Stimulated activated naive CD8-positive, alpha-beta T cell treated with anti-CD3 and anti-CD28 coated beads, Interleukin-15, amount 100 ng/mL, for 72 hours (primary cell): ENCODE measurements around the gene SWT1.
A peak's percentile ranks its signal among the peaks of the same experiment; 100 is the strongest.
"Not testable (repeated sequence)": the region's sequence is repeated elsewhere in the genome, so short reads cannot be mapped to it uniquely, and the experiment has no call there.

Experiments used
- ATAC-seq: fragments of 150-1000 bp; cut with Tn5 transposase; 2 replicates; pipeline ENCODE4 v1.10.0; 2021; ENCODE audit warnings: mild to moderate bottlenecking, moderate library complexity
- DNase-seq, 2 donors: peaks; one replicate each; pipeline ENCODE4 v3.0.0; 2021 to 2022
- H3K27ac Mint-ChIP-seq, 2 donors: one replicate each; pipeline ENCODE4 v1.8.0; 2022; ENCODE audit warnings: mild to moderate bottlenecking in 2 of 2, mixed read lengths in 2 of 2, moderate library complexity in 2 of 2
- H3K27me3 Mint-ChIP-seq: one replicate; pipeline ENCODE4 v1.8.0; 2022; ENCODE audit warnings: mixed read lengths
- H3K4me1 Mint-ChIP-seq: one replicate; pipeline ENCODE4 v1.8.0; 2022; ENCODE audit warnings: mild to moderate bottlenecking, mixed read lengths
- H3K4me3 Mint-ChIP-seq, 2 donors: one replicate each; pipeline ENCODE4 v1.8.0; 2022; ENCODE audit warnings: mild to moderate bottlenecking in 2 of 2, mixed read lengths in 2 of 2, moderate library complexity in 1 of 2
- H3K9me3 Mint-ChIP-seq, 2 donors: one replicate each; pipeline ENCODE4 v1.8.0; 2022; ENCODE audit warnings: mixed read lengths in 2 of 2

Gene SWT1

GRCh38 chr1:185252404-185252803, 95.4 kb downstream of the SWT1 start:
- H3K4me3 Mint-ChIP-seq, DNase-seq, H3K4me1 Mint-ChIP-seq, H3K9me3 Mint-ChIP-seq, H3K27ac Mint-ChIP-seq, ATAC-seq, H3K27me3 Mint-ChIP-seq: not testable (repeated sequence)

DNA sequence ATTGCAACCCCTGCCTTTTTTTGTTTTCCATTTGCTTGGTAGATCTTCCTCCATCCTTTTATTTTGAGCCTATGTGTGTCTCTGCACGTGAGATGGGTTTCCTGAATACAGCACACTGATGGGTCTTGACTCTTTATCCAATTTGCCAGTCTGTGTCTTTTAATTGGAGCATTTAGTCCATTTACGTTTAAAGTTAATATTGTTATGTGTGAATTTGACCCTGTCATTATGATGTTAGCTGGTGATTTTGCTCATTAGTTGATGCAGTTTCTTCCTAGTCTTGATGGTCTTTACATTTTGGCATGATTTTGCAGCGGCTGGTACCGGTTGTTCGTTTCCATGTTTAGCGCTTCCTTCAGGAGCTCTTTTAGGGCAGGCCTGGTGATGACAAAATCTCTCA, 98.6 kb downstream of the SWT1 start:
- H3K4me3 Mint-ChIP-seq, DNase-seq, H3K4me1 Mint-ChIP-seq, H3K27ac Mint-ChIP-seq, H3K27me3 Mint-ChIP-seq, H3K9me3 Mint-ChIP-seq, ATAC-seq: not testable (repeated sequence)

GRCh38 chr1:185257116-185257949, 100.4 kb downstream of the SWT1 start:
- Mint-ChIP-seq H3K27ac (peak overlapping the region in 1 of 2 donors; percentile 83), H3K4me3 (peak overlapping the region; percentile 12 to 64)
- H3K9me3 Mint-ChIP-seq, DNase-seq, H3K4me1 Mint-ChIP-seq, H3K27me3 Mint-ChIP-seq, ATAC-seq: not testable (repeated sequence)

- Mint-ChIP-seq H3K4me3 (peak overlapping the region; percentile 12 to 64), H3K27ac (peak overlapping the region in 1 of 2 donors; percentile 83), H3K9me3 (peaks cover 0 to 5% of the 10 kb centered on the region in 2 donors), H3K4me1 (peaks cover 7% of the 10 kb centered on the region), H3K27me3 (no peaks in the 10 kb centered on the region)
- DNase-seq: no peak
- no peak for ATAC-seq
These were observed 100.9 kb downstream of the SWT1 start for GRCh38 chr1:185257950-185258208.

GRCh38 chr1:185258676-185259075, 101.7 kb downstream of the SWT1 start:
- H3K4me3 Mint-ChIP-seq: no peak overlapping the region
- no peak overlapping the region for H3K27ac Mint-ChIP-seq
- ATAC-seq: no peak
- DNase-seq: no peak
- no peaks in the 10 kb centered on the region for H3K27me3 Mint-ChIP-seq
- H3K9me3 Mint-ChIP-seq: peaks cover 0 to 5% of the 10 kb centered on the region in 2 donors
- H3K4me1 Mint-ChIP-seq: peaks cover 7% of the 10 kb centered on the region

- Mint-ChIP-seq H3K27ac (no peak overlapping the region), H3K4me1 (peaks cover 7% of the 10 kb centered on the region), H3K4me3 (no peak overlapping the region), H3K9me3 (no peaks in the 10 kb centered on the region), H3K27me3 (no peaks in the 10 kb centered on the region)
- DNase-seq (no peak), ATAC-seq (no peak)
These were observed 103.6 kb downstream of the SWT1 start for GRCh38 chr1:185260611-185261010.

DNA sequence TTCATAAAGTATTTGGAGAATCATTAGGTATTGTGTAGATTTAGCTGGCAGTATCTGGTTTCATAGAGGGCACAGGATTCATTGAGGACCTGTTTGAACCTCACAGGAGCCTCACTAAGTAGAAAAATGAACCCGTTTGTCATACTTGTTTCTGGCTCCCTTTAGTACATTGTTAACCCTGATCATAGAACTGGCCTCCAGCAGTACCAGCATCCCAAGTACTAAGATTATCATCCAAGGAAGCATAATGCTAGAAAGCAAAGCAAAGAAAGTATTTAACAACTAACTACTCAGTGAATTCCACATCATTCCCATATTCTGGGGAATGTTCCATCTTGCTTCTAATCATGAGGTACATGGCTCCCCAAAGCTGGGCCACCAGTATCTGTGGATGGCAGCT, 105.2 kb downstream of the SWT1 start:
- no peaks in the 10 kb centered on the region for H3K9me3 Mint-ChIP-seq
- DNase-seq: no peak
- H3K27me3 Mint-ChIP-seq: no peaks in the 10 kb centered on the region
- H3K4me3 Mint-ChIP-seq: no peak overlapping the region
- peaks cover 7% of the 10 kb centered on the region for H3K4me1 Mint-ChIP-seq
- no peak overlapping the region for H3K27ac Mint-ChIP-seq
- ATAC-seq: no peak

GRCh38 chr1:185263292-185263691, 106.3 kb downstream of the SWT1 start:
- no peak for ATAC-seq
- Mint-ChIP-seq H3K27me3 (no peaks in the 10 kb centered on the region), H3K9me3 (no peaks in the 10 kb centered on the region), H3K4me3 (no peak overlapping the region), H3K4me1 (no peaks in the 10 kb centered on the region), H3K27ac (no peak overlapping the region)
- DNase-seq: no peak

DNA sequence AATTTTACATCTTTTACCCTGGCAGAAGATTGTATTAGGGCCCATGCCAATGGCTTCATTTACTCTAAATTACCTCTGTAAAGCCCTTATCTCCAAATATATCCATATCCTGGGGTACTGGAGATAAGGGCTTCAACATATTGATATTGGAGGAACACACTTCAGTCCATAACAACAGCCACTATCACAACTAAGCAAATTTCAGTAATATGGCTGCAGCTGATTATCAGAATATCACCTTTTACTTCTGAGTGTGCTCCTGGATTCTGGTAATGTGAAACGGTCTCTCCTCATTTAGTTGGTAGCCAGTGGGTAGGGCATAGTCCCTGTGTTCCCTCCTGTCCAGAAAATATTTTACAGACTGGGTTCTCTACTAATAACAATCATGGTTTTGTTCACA, 106.8 kb downstream of the SWT1 start:
- ATAC-seq (no peak), DNase-seq (no peak)

GRCh38 chr1:185265314-185265713, 108.3 kb downstream of the SWT1 start:
- DNase-seq (no peak), ATAC-seq (no peak)
- no peaks in the 10 kb centered on the region for H3K9me3 Mint-ChIP-seq
- no peaks in the 10 kb centered on the region for H3K27me3 Mint-ChIP-seq
- no peak overlapping the region for H3K4me3 Mint-ChIP-seq
- H3K27ac Mint-ChIP-seq: no peak overlapping the region
- H3K4me1 Mint-ChIP-seq: no peaks in the 10 kb centered on the region

More for the DNA sequence above, 106.8 kb downstream of the SWT1 start:
- H3K9me3 Mint-ChIP-seq: no peaks in the 10 kb centered on the region
- H3K4me3 Mint-ChIP-seq: no peak overlapping the region
- no peak overlapping the region for H3K27ac Mint-ChIP-seq
- no peaks in the 10 kb centered on the region for H3K27me3 Mint-ChIP-seq
- no peaks in the 10 kb centered on the region for H3K4me1 Mint-ChIP-seq

GRCh38 chr1:185267301-185267700, 110.3 kb downstream of the SWT1 start:
- Mint-ChIP-seq H3K27me3 (no peaks in the 10 kb centered on the region), H3K4me1 (no peaks in the 10 kb centered on the region), H3K9me3 (no peaks in the 10 kb centered on the region), H3K27ac (no peak overlapping the region), H3K4me3 (no peak overlapping the region)
- no peak for DNase-seq
- no peak for ATAC-seq

GRCh38 chr1:185267701-185268100, 110.7 kb downstream of the SWT1 start:
- no peak for ATAC-seq
- no peaks in the 10 kb centered on the region for H3K27me3 Mint-ChIP-seq

DNA sequence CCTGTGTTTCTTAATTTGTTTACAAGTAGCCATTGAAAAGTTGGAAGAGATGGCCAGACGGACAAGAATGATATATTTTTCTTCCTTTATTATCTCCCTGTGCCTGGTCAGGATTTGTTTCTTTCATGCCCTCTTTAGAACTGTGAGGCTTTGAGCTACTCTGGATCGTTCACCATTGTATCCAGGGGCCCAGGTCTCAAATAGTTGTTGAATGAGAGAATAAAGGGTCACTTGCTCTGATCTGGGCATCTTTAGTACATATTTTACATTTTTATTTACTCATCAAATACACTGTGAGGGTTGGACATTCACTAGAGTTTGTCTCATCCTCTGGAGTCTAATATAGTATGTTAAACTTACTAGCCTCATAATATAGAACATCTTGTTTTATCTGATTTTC, 111.4 kb downstream of the SWT1 start:
- Mint-ChIP-seq H3K4me3 (no peak overlapping the region), H3K9me3 (no peaks in the 10 kb centered on the region), H3K27me3 (no peaks in the 10 kb centered on the region), H3K27ac (no peak overlapping the region), H3K4me1 (no peaks in the 10 kb centered on the region)
- ATAC-seq: no peak
- DNase-seq: no peak

More at GRCh38 chr1:185267701-185268100, 110.7 kb downstream of the SWT1 start:
- no peak for DNase-seq
- H3K4me3 Mint-ChIP-seq: no peak overlapping the region
- H3K27ac Mint-ChIP-seq: no peak overlapping the region
- no peaks in the 10 kb centered on the region for H3K9me3 Mint-ChIP-seq
- no peaks in the 10 kb centered on the region for H3K4me1 Mint-ChIP-seq

DNA sequence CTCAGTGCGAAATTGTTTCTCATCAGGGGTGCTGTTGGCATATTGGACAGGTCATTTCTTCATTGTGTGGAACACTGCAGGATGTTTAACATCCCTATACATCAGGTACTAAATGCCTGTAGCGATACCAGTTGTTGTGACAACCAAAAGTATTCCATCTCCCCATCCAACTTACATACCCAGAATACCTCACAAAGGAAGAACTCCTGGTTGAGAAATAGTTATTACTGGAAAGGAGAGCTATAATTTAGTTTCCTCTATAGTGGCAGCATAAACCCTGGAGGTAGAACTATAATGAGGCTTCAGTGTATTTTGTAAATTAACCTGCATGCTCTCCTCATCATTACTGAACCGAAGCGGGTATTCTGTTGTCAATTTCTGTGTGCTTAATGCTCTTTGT, 115.0 kb downstream of the SWT1 start:
- Mint-ChIP-seq H3K27me3 (no peaks in the 10 kb centered on the region), H3K4me1 (no peaks in the 10 kb centered on the region), H3K4me3 (no peak overlapping the region), H3K27ac (no peak overlapping the region), H3K9me3 (no peaks in the 10 kb centered on the region)
- DNase-seq: no peak
- ATAC-seq: no peak

DNA sequence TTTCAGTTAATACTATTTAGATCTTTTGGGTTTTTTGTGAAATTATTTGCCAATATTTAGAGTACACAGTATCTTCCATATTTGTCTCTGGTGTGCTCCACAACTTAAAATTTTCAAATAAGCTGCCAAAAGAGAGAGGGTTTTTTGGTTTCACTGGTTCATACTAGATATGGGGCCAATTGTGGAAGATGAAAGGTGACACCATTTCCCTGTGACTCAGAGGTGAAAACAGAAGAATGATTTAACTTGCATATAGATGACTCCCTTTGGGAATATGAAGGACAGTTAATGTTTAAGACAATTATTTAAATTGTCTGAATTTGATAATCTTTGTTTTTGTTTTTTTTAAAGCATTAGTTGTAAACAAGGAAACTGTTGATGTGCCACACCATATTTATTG, 122.6 kb downstream of the SWT1 start:
- H3K27ac Mint-ChIP-seq: peak overlapping the region; percentile 49 to 82
- DNase-seq: no peak
- H3K4me3 Mint-ChIP-seq: no peak overlapping the region
- peaks cover 17 to 19% of the 10 kb centered on the region in 2 donors for H3K9me3 Mint-ChIP-seq
- H3K4me1 Mint-ChIP-seq: peaks cover 41% of the 10 kb centered on the region
- ATAC-seq: no peak
- H3K27me3 Mint-ChIP-seq: no peaks in the 10 kb centered on the region

DNA sequence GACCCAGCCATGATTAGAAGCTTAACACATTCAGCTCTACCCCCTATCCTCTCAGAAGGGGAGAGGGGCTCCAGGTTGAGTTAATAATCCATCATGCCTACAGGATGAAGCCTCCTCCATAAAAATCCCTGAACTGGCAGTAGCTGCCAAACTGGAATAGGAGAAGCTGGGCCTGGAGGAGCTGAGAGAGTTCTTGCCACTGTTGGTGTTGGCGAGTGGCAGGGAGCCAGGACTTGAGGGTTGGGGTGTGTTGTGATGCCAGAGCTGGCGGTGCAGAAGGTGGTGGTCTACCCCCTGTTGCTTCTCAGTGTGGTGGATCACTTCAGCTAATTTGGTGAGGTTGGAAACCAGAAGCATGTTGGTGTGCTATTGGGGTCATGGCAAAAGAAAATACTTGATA, 123.6 kb downstream of the SWT1 start:
- Mint-ChIP-seq H3K4me1 (peaks cover 51% of the 10 kb centered on the region), H3K4me3 (no peak overlapping the region), H3K27me3 (no peaks in the 10 kb centered on the region), H3K9me3 (peaks cover 17 to 19% of the 10 kb centered on the region in 2 donors), H3K27ac (peak overlapping the region; percentile 67 to 74)
- ATAC-seq (no peak), DNase-seq (no peak)

- H3K4me1 Mint-ChIP-seq: peaks cover 53% of the 10 kb centered on the region
- peaks cover 17 to 19% of the 10 kb centered on the region in 2 donors for H3K9me3 Mint-ChIP-seq
- peak overlapping the region; percentile 48 to 91 for H3K27ac Mint-ChIP-seq
- ATAC-seq: peak; percentile 72
- no peak for DNase-seq
- H3K4me3 Mint-ChIP-seq: peak overlapping the region; percentile 24 to 53
- no peaks in the 10 kb centered on the region for H3K27me3 Mint-ChIP-seq
These were observed 124.3 kb downstream of the SWT1 start for GRCh38 chr1:185281245-185281644.
